ENCODE results near the gene STAU1.
"Not testable (repeated sequence)": the region's sequence is repeated elsewhere in the genome, so short reads cannot be mapped to it uniquely, and the experiment has no call there.

The STAU1 gene

DNA sequence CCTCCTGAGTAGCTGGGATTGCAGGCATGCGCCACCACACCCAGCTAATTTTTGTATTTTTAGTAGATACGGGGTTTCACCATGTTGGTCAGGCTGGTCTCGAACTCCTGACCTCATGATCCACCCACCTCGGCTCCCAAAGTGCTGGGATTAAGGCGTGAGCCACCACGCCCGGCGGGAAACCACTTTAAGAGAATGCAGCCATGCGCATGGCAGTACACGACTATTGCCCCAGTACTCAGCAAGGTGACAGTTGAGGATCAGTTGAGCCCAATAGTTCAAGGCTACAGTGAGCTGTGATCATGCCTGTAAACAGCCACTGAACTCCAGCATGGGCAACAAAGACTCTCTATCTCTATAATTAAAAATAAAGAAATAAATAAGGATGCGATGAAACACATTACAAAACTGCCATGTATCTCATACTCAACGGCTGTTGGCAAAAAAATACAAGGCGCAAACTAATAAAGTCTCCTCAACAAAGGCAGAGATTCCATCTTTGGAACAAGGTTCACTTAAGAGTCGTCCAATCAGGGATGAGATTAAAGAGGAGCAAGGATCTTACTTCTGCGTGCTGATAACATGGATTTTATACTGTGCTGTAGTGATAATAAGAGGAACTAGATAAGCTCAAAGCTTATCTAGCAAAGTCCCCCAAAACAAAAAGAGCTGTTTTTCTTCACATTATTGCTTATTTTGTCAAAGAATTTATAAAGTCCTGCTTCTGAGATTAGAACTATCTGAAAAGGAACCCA, 51.1 kb downstream of the STAU1 start:
- Mint-ChIP-seq H3K4me1 (no peaks in the 10 kb centered on the region), H3K27ac (no peak overlapping the region), H3K4me3 (no peak overlapping the region), H3K27me3 (no peaks in the 10 kb centered on the region), H3K36me3 (ENCODE audit: low read depth) (peaks cover 28% of the 10 kb centered on the region), H3K9me3 (no peaks in the 10 kb centered on the region)
- no peak for ATAC-seq
- DNase-seq, result no peak

- not testable (repeated sequence) for DNase-seq, H3K4me1 Mint-ChIP-seq, H3K9me3 Mint-ChIP-seq, ATAC-seq, H3K27me3 Mint-ChIP-seq, H3K4me3 Mint-ChIP-seq
- peak overlapping the region; percentile 58 for H3K27ac Mint-ChIP-seq
- H3K36me3 Mint-ChIP-seq (ENCODE audit: low read depth), result peaks cover 36% of the 10 kb centered on the region
Observed at GRCh38 chr20:49134797-49135196, 53.3 kb downstream of the STAU1 start.

DNA sequence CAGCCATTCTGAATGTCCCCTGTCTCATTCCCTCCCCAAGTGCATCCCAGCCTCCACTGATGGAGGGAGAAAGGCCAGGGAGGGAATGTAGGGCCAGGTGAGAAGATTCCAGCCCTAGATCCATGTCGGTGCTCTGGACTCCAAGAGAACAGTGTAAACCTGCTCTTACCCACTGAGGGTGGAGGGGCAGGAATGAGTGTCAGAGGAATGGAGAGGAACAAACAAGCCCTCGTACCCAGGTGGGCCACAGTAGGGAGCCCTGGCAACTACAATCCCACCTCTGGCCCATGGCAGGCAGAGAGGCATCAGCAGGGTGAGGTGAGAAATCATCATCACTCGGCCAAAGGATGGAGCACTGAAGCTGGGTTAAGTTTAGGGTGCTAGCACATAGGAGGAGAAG, 54.6 kb downstream of the STAU1 start:
- no peaks in the 10 kb centered on the region for H3K27me3 Mint-ChIP-seq
- H3K4me3 Mint-ChIP-seq, result no peak overlapping the region
- H3K9me3 Mint-ChIP-seq, result no peaks in the 10 kb centered on the region
- peak overlapping the region; percentile 5 for H3K27ac Mint-ChIP-seq
- H3K36me3 Mint-ChIP-seq (ENCODE audit: low read depth), result peaks cover 38% of the 10 kb centered on the region
- ATAC-seq (no peak), DNase-seq (no peak)
- H3K4me1 Mint-ChIP-seq, result peaks cover 1% of the 10 kb centered on the region

DNA sequence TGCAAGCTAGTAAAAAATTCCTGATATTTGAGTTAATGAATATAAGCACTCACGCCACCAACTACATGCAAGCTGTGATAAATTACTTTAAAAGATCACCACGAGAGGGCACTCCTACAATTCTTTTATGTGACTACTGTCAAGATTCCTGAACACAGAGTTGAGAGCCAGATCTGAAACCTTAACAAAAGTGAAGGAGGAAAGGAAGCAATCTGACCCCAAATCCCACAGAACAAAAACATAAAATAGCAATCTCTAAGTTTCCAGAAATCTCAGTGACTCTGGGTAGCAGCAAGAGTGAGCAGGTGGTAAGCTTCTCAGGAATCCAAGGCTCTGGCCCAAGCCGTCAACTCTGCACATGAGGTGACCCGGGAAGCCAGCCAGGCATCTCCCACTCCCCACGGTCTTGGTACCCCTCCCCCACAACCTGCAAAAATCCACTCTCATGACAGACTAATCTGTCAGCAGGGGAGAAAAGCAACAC, 55.1 kb downstream of the STAU1 start:
- Mint-ChIP-seq H3K27me3 (no peaks in the 10 kb centered on the region), H3K4me1 (peaks cover 1% of the 10 kb centered on the region), H3K27ac (peak overlapping the region; percentile 5), H3K36me3 (ENCODE audit: low read depth) (peaks cover 37% of the 10 kb centered on the region), H3K4me3 (no peak overlapping the region), H3K9me3 (no peaks in the 10 kb centered on the region)
- DNase-seq (no peak), ATAC-seq (no peak)

DNA sequence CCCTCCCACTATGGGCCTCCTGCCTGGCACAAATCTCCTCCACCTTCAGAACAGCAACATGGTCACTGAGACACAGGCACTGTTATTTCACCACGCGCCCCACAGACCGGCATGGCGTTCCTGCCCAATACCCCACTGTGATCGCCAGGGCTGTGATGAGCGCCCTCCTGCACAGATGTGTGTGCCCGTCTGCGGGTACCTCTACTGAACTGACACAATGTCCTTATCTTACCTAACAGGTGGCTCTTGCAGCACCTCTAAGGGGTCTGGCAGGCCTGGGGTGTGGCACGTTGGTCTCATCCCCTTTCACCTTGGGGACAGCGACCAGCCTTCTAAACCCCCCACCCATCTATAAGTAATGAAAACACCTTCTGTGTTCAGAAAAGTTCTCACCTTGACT, 64.2 kb downstream of the STAU1 start:
- Mint-ChIP-seq H3K4me1 (peaks cover 1% of the 10 kb centered on the region), H3K9me3 (no peaks in the 10 kb centered on the region), H3K27me3 (no peaks in the 10 kb centered on the region), H3K27ac (peak overlapping the region; percentile 49), H3K36me3 (ENCODE audit: low read depth) (peaks cover 50% of the 10 kb centered on the region), H3K4me3 (no peak overlapping the region)
- DNase-seq, result no peak
- ATAC-seq, result no peak

- Mint-ChIP-seq H3K27ac (no peak overlapping the region), H3K4me1 (no peaks in the 10 kb centered on the region), H3K9me3 (no peaks in the 10 kb centered on the region), H3K4me3 (no peak overlapping the region), H3K27me3 (no peaks in the 10 kb centered on the region), H3K36me3 (ENCODE audit: low read depth) (peaks cover 50% of the 10 kb centered on the region)
- no peak for DNase-seq
- ATAC-seq, result no peak
Observed at GRCh38 chr20:49122920-49123319, 65.2 kb downstream of the STAU1 start.

- H3K4me1 Mint-ChIP-seq, result no peaks in the 10 kb centered on the region
- no peak overlapping the region for H3K27ac Mint-ChIP-seq
- H3K9me3 Mint-ChIP-seq, result no peaks in the 10 kb centered on the region
- ATAC-seq, result no peak
- peaks cover 53% of the 10 kb centered on the region for H3K36me3 Mint-ChIP-seq (ENCODE audit: low read depth)
- no peaks in the 10 kb centered on the region for H3K27me3 Mint-ChIP-seq
- H3K4me3 Mint-ChIP-seq, result no peak overlapping the region
- DNase-seq, result no peak
Observed at GRCh38 chr20:49119988-49120387, 68.1 kb downstream of the STAU1 start.

GRCh38 chr20:49118307-49118706, 69.8 kb downstream of the STAU1 start:
- Mint-ChIP-seq H3K36me3 (ENCODE audit: low read depth) (peaks cover 55% of the 10 kb centered on the region), H3K4me3 (no peak overlapping the region), H3K4me1 (no peaks in the 10 kb centered on the region), H3K9me3 (no peaks in the 10 kb centered on the region), H3K27me3 (no peaks in the 10 kb centered on the region), H3K27ac (no peak overlapping the region)
- ATAC-seq, result no peak
- DNase-seq, result no peak

DNA sequence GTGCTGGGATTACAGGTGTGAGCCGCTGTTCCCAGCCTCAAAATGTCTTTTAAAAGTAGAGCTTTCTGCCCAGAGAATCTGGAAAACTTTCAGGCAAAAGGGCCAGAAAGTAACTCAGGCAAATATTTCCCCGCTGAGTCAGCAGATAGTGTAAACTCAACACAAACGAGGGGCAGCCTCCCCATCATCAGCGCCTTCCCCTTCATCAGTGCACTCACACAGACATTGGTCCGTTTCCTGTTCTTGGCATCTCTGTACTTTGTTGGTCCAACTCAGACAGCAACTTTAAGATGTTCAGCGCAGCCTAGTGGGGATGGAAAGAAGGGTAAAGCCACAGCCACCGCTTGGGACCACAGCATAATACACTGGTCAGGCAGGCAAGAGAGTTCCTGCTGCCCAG, 72.6 kb downstream of the STAU1 start:
- ATAC-seq, result no peak
- no peak overlapping the region for H3K27ac Mint-ChIP-seq
- H3K4me1 Mint-ChIP-seq, result no peaks in the 10 kb centered on the region
- no peaks in the 10 kb centered on the region for H3K9me3 Mint-ChIP-seq
- no peak for DNase-seq
- no peak overlapping the region for H3K4me3 Mint-ChIP-seq
- peaks cover 57% of the 10 kb centered on the region for H3K36me3 Mint-ChIP-seq (ENCODE audit: low read depth)
- no peaks in the 10 kb centered on the region for H3K27me3 Mint-ChIP-seq

GRCh38 chr20:49112596-49113274, 75.4 kb downstream of the STAU1 start:
- peaks cover 45% of the 10 kb centered on the region for H3K36me3 Mint-ChIP-seq (ENCODE audit: low read depth)
- H3K9me3 Mint-ChIP-seq, result no peaks in the 10 kb centered on the region
- no peak overlapping the region for H3K27ac Mint-ChIP-seq
- H3K27me3 Mint-ChIP-seq, result no peaks in the 10 kb centered on the region
- DNase-seq (no peak), ATAC-seq (no peak)
- H3K4me3 Mint-ChIP-seq, result no peak overlapping the region
- no peaks in the 10 kb centered on the region for H3K4me1 Mint-ChIP-seq

DNA sequence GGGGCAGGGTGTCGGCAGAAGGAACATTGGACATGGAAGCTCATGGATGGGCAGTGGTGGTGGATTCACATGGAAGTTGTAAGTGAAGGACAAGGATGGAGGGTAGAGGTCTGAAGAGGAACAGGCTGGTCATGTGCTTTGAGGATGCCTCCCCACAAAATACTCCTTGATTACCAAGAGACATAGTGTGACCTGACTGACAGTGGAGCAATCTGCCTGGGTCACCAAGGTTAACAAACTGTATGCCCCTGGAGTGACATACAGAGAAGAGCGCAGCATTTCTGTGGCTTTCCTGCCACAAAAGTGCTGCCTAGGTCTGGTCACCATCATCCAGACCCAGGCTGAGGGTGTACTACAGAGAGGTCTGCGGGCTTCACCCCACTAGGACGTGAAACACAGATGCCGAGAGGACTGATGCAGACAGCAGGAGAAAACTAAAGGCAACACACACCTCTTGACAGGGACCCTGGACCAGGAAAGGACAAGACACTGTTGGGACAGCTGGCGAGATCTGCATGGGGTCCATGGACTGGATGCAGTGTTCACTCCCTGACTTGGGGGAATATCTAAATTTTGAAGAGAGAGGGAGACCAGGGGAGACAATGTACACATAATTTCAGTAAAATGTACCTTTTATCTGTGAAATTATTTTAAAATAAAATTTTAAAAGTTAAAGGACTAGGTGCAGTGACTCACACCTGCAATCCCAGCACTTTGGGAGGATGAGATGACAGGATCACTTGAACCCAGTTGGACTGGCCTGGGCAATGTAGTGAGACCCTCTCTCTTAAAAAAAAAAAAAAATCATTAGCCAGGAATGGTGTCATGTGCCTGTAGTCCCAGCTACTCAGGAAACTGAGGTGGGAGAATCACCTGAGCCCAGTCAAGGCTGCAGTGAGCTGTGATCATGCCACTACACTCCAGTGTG, 77.1 kb downstream of the STAU1 start:
- DNase-seq (no peak), ATAC-seq (peak; percentile 21)
- Mint-ChIP-seq H3K4me1 (no peaks in the 10 kb centered on the region), H3K4me3 (no peak overlapping the region), H3K27me3 (no peaks in the 10 kb centered on the region), H3K36me3 (ENCODE audit: low read depth) (peaks cover 34% of the 10 kb centered on the region), H3K9me3 (no peaks in the 10 kb centered on the region), H3K27ac (peak overlapping the region; percentile 35)

DNA sequence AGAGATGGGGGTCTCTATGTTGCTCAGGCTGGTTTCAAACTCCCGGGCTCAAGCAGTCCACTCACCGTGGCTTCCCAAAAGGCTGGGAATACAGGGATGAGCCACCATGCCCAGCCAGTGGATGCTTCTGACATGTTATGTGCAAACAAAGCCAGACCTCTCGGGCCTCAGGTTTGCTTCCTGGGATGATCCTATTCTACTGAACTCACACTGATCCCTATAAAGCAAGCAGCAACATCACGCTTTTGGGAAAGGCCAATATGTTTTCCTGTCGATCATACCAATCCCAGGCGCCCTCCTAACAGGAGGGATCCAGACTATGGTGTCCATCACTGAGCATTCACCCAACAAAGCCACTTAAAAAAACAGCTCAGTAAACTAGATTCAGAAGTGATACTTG, 81.8 kb downstream of the STAU1 start:
- H3K4me1 Mint-ChIP-seq, result peaks cover 2% of the 10 kb centered on the region

GRCh38 chr20:49104979-49105547, 83.1 kb downstream of the STAU1 start:
- not testable (repeated sequence) for DNase-seq, H3K4me1 Mint-ChIP-seq, H3K27ac Mint-ChIP-seq, H3K4me3 Mint-ChIP-seq, H3K9me3 Mint-ChIP-seq, ATAC-seq, H3K27me3 Mint-ChIP-seq
- H3K36me3 Mint-ChIP-seq (ENCODE audit: low read depth), result peaks cover 46% of the 10 kb centered on the region

More for the DNA sequence above, 81.8 kb downstream of the STAU1 start:
- ATAC-seq, result no peak
- Mint-ChIP-seq H3K27ac (no peak overlapping the region), H3K27me3 (no peaks in the 10 kb centered on the region), H3K36me3 (ENCODE audit: low read depth) (peaks cover 46% of the 10 kb centered on the region), H3K9me3 (no peaks in the 10 kb centered on the region), H3K4me3 (no peak overlapping the region)
- DNase-seq, result no peak

- Mint-ChIP-seq H3K27ac (no peak overlapping the region), H3K36me3 (ENCODE audit: low read depth) (peaks cover 46% of the 10 kb centered on the region), H3K4me3 (no peak overlapping the region), H3K27me3 (no peaks in the 10 kb centered on the region), H3K9me3 (no peaks in the 10 kb centered on the region), H3K4me1 (peaks cover 8% of the 10 kb centered on the region)
- ATAC-seq (no peak), DNase-seq (no peak)
Observed at GRCh38 chr20:49104365-49104648, 83.8 kb downstream of the STAU1 start.
